GM12872 (cell line): ENCODE data around the gene AIG1.

Source experiments
- TF ChIP-seq, protein P1 (sequence below): IDR thresholded peaks from 3 replicates; pipeline ENCODE4 v1.5.1; 2011; ENCODE audit warnings: low read depth, mild to moderate bottlenecking, low read length, moderate library complexity; ENCODE audit not compliant: insufficient read depth

Gene AIG1

DNA sequence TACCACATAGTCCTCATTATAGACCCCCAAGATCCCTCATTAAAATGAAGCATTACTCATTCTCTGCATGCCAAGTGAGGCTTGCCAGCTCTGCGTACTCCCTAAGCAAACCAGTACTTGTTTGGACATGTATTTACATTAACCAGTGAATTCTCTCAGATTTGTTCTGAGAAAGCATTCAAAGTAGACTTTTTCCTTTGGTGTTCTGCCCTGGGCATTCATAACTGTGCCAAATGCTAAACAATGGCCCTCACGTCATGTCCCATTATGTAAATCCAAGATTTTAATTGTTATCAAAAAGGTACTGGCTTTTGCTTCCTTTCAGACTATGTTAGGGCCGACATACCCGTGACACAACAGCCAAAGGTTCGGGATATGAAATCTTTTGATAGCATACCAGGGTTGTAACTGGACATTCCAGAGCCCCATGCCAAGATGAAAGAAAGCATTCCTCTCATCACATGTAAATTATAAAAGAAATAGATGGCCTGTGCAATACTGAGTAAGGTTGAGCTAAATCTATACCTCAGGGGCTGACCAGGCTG is 225.6 kb downstream of the AIG1 start:
- TF ChIP-seq, protein P1, sequence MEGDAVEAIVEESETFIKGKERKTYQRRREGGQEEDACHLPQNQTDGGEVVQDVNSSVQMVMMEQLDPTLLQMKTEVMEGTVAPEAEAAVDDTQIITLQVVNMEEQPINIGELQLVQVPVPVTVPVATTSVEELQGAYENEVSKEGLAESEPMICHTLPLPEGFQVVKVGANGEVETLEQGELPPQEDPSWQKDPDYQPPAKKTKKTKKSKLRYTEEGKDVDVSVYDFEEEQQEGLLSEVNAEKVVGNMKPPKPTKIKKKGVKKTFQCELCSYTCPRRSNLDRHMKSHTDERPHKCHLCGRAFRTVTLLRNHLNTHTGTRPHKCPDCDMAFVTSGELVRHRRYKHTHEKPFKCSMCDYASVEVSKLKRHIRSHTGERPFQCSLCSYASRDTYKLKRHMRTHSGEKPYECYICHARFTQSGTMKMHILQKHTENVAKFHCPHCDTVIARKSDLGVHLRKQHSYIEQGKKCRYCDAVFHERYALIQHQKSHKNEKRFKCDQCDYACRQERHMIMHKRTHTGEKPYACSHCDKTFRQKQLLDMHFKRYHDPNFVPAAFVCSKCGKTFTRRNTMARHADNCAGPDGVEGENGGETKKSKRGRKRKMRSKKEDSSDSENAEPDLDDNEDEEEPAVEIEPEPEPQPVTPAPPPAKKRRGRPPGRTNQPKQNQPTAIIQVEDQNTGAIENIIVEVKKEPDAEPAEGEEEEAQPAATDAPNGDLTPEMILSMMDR = no peak

DNA sequence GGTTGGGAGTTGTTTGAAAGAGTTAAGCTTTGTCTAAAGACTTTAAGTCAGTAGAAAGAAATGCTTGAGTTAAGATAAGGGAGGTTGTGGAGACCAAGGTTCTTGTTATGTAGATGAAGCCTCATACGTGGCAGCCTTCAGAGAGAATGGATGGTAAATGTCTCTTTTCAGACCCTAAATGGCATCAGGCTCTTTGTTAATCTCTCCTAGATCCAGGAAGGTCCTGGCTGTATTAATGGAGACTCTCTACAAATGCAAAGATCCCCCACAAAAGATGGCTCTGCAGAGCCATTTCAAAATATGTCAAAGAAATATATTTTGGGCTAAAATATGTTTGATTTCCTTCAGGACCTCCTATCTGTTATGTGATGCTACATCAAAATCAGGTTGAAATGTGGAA is 228.2 kb downstream of the AIG1 start:
- TF ChIP-seq, protein P1 = no peak

DNA sequence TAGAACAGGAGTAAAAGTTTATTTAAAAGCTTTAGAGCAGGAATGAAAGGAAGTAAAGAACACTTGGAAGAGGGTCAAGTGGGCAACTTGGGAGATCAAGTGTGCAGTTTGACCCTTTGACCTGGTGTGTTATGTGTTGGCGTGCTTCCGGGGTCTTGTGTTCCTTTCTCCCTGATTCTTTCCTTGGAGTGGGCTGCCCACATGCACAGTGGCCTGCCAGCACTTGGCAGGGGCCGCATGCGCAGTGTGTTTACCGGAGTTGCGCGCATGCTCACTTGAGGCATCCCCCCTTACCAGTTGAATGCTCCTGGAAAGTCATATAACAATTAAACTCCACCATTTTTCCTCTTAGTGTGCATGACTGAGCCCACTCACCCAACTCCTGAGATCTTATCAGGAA is 229.5 kb downstream of the AIG1 start:
- TF ChIP-seq, protein P1 = no peak

DNA sequence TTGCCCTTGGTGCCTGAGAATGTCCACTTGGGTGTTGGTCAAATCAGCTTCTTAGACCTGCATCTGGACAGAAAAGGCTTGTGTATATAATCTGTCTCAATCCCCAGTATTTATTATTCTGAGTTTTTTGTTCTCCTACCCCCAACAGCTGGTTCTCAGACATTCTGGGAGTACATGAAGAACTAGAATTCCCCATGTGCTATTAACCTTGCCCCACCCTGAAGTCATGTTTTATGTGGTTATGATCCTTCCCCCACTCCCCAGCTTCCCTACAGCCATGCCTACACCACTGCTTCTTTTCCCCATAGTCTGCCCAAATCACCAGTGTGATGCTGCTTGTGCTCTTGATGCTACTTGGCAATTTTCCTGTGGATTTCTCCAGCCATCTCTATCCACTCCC is 232.8 kb downstream of the AIG1 start:
- TF ChIP-seq, protein P1 = no peak

DNA sequence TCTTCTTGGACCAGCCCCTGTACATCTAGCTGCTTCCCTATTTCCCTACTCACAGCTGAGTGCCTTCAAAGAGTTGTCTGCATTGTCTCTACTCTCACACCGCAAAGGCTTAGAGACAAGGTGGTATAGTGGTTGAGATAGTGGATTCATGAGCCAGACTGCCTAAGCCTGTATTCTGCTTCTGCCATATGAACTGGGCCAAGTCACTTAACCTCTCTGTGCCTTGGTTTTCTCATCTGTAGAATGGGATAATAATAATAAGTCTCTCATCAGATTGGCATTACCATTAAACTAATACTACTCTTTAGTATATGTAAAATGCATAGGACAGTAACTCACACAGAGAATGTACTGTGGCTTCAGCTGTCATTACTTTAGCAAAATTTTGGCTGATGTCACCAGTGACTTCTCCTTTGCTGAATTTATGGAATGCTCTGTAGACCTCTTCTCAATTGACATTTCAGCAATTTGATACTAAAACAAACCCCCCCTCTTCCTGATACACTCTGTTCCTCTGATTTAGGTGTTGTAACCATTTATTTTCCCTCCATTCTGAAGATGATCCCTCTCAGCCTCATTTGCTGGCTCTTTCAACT is 233.7 kb downstream of the AIG1 start:
- TF ChIP-seq, protein P1 = no peak

DNA sequence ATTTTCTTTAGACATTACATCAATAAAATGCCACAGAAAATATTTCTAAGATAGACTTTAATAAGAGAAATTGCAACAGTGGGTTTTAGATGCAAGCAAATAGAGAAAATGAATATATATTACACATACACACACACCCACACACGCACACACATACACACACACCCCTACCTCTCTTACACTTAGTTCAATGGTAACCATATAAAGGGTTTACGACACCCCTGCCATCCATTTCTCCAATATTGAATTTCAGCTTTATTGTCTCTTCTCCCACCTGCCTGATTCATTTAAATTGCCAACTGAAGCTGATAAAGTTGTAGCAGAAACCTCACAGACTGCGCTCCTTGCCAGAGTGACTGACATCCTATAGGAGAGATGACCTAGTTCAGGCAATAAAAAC is 235.2 kb downstream of the AIG1 start:
- TF ChIP-seq, protein P1 = no peak

DNA sequence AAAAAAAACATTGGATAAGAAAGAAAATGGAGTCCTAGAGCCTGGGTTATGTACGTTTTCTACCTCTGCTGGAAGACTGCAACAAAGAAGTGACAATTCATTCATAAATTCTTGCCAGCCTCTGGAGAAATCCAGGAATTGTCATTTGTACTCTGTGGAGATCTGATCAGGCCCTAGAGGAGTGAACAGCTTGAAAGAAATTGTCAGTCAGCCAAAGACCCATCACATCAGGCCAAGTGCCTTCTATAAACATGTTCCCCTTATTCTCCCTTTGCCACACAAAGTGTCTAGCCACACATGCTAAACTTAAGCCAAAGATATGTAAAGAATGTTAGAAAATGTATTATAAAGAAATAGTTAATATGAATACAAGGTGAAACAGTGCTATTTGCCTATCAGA is 237.4 kb downstream of the AIG1 start:
- TF ChIP-seq, protein P1 = no peak
